Fibroblast of pulmonary artery (primary cell): ENCODE results near the gene SECTM1.

ENCODE experiments used
- DNase-seq: peaks from one replicate; pipeline ENCODE4 v3.0.0-alpha.2; 2010; ENCODE audit warnings: low read depth
- H3K4me3 ChIP-seq: replicated peaks from 2 replicates; pipeline ENCODE4 v1.5.1; 2011; ENCODE audit warnings: low read depth, mild to moderate bottlenecking, control low read depth, low read length, moderate library complexity
- TF ChIP-seq, protein P1 (sequence below): IDR thresholded peaks from 2 replicates; pipeline ENCODE4 v1.5.1; 2011; ENCODE audit warnings: mild to moderate bottlenecking, control low read depth, low read length, inconsistent platforms; ENCODE audit errors: missing control alignments

Gene SECTM1

DNA sequence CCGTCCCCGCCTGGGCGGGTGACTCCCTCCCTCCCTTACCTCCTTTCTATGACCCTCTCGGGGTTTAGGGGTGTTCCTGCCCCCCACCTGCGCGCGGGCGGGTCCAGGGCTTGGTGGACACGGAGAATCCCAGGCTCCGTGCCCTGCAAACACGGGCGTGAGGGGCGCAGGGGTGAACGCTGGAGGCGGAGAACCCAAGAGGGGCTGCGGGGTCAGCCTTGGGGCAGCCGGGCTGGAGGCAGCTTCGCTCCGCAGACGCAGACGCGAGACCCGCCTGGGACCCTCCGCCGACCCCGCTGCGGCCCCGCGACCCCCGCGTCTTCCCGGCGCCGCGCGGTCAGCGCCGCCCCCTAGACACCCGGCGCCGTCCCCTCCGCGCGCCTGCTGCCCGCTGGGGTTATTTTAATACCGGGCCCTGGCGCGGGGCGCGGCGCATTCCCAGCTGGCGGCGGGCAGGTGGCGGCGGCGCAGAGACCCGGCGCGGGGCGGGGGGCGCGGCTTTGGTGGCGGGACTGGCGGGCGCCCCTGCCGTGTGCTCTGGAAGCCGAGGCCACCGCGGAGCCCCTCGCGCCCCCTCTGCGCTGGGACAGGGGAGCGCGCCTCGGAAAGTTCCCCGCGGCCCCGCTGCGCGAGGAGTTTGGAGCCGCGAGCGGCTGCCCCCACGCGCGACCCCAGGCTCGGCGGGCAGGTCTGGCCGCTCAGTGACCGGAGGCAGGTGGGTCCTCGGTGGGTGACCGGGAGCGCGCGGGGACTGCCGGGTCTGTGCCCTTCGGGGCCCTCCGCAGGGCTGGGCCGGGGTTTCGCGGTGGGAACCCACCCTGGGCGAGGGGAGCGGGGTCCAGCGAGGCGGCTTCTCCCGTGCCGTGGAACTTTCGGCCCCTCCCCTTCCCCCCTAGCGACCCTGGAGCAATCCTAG, 38.0 kb upstream of the SECTM1 start, which contains the start of gene UTS2R:
UTS2R (plus strand) TSS at position 433 of the 916 bp plus-strand sequence. CDS start 2,560 bp downstream, outside the sequence.
- H3K4me3 ChIP-seq = peak within 1 kb of the TSS; percentile 30
- TF ChIP-seq, protein P1, sequence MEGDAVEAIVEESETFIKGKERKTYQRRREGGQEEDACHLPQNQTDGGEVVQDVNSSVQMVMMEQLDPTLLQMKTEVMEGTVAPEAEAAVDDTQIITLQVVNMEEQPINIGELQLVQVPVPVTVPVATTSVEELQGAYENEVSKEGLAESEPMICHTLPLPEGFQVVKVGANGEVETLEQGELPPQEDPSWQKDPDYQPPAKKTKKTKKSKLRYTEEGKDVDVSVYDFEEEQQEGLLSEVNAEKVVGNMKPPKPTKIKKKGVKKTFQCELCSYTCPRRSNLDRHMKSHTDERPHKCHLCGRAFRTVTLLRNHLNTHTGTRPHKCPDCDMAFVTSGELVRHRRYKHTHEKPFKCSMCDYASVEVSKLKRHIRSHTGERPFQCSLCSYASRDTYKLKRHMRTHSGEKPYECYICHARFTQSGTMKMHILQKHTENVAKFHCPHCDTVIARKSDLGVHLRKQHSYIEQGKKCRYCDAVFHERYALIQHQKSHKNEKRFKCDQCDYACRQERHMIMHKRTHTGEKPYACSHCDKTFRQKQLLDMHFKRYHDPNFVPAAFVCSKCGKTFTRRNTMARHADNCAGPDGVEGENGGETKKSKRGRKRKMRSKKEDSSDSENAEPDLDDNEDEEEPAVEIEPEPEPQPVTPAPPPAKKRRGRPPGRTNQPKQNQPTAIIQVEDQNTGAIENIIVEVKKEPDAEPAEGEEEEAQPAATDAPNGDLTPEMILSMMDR = no peak
- no peak for DNase-seq

DNA sequence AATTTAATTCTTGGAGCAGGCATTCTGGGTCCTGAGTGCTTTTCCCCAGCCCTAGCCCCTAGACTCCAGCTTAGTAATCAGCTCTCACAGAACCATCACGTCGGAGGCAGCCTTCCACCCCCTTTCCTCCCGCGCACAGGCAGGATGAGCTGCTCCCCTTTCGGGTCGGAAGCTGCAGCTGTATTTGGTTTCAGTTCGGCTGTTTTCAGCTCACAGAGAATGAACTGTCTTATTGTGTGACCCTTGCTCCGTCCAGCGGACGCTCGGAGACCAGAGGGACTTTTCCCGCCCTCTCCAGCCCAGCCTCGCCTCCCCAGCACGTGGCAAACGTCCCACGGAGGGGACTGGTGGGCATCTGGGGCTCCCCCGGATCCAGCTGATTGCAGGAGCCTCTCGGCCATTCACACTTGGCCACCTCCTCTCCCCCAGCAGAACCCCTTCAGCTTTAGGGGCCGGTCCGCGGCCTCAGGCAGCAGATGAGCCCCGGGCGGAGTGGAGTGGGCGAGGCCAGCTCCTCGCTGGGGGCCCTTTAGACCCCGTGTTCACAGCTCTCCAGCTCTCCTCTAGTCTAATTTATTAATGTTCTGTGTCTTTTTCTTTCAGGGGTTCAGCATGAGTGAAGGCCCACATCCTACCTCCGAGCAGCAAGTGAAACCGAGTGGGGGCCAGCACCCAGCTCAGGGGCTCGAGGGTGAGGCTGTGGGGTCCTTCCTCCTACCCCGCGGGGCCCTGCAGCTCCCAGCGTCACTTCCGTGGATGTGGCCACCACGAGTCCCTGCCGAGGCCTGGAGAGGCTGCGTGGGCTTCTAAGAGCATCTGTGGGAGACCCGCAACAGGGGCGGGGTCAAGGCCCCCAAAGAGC, 37.1 kb upstream of the SECTM1 start:
- TF ChIP-seq, protein P1 = no peak
- no peak for DNase-seq
- peak overlapping the region; percentile 30 for H3K4me3 ChIP-seq

DNA sequence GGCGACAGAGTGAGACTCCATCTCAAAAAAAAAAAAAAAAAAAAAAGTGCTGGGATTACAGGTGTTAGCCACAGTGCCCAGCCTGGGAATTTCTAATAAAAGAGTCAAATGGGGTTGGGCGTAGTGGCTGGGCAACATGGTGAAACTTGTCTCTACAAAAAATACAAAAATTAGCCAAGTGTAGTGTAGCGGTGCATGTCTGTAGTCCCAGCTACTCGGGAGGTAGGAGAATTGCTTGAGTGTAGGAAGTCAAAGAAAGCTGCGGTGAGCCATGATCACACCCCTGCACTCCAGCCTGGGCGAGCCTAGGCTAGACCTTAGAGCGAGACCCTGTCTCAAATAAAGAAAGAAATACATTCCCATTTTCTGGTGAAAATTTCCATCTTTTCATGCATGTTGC, 35.6 kb upstream of the SECTM1 start:
- H3K4me3 ChIP-seq = no peak overlapping the region
- no peak for DNase-seq
- TF ChIP-seq, protein P1 = no peak

DNA sequence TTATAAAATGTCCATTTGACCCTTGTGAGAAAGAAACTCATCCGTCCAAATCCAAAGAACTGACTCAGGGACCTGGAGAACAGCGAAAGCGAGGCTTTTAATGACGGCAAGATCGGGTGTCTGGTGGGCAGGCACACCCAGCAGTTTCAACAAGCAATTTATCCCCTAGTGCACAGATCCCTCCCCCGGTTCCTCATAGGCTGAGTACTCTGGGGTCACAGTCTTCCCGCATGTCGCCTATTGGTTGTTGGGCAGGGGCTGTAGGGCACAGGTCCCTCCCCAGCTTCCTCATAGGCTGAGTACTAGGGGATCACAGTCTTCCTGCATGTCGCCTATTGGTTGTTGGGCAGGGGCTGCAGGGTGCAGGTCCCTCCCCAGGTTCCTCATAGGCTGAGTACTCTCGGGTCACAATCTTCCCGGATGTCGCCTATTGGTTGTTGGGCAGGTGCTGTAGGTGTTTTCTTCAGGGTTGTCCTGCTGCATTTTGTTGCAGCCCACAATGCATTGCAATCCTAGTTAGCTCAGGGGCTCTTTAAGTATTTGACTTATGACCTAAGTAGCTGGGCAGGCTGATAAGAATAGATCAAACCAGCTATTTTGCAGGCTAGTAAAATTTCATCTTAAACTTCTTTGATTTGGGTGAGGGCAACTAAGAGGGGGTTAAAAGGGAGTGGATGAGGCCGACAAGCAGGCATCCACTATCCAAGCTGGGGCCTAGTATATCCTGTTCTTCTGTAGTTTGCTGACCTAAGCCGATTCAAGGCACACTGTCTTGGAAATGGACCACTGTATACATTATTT, 34.4 kb upstream of the SECTM1 start:
- H3K4me3 ChIP-seq = no peak overlapping the region
- DNase-seq = no peak
- TF ChIP-seq, protein P1 = no peak

DNA sequence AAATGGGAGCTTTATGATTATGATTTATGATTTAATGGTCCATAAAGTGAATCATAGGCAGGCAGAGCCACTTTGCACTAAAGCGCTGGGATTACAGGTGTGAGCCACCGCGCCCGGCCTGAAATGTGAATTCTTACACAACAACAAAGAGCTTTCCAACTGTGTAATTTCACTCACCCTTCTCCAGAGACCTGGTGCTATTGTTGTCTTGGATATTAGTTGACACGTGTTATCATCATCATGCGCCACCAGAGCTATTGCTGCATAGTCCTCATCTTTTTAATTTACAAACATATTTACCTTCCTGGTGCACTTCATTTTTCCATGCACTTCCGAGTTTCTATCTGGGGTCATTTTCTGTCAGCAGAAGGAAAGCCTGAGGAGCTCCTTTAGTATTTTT, 33.2 kb upstream of the SECTM1 start:
- no peak for DNase-seq
- H3K4me3 ChIP-seq = no peak overlapping the region
- TF ChIP-seq, protein P1 = no peak

DNA sequence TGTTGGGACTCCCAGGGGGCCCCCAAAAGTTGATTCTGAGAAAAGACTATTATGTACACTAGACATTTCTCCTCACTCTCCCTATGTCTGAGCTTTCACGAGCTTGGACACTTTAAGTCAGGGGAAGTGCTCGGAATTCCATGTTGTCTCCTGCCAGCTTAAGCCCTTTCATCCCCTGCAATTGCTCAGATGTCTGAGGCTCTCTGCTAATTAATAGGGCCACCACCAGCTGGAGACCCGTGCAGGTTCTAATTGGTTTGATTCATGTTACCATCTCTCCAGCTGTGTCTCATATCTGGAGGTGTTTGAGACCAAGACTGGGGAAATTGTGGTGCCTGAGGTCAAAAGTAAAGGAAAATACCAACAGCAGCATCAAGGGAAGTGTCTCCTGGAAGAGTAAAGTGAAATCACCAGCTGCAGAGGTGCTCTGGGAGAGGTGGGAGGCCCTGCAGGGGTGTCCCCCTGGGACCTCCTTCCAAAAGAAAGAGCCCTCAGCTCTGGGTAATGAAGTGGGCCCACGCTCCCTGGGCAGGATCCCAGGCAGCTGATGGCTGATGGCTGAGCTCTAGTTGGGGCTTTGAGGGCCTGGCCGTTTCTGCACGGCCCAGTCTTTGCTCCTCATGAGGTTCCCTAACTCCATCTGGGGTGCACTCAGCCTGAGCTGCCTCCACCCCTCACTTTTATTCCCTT, 32.2 kb upstream of the SECTM1 start:
- H3K4me3 ChIP-seq = no peak overlapping the region
- TF ChIP-seq, protein P1 = no peak
- DNase-seq = no peak
